NCI-H2227 (cell line): ENCODE data around the gene CHAC2.
"Not testable (repeated sequence)": the region's sequence is repeated elsewhere in the genome, so short reads cannot be mapped to it uniquely, and the experiment has no call there.

ENCODE experiments used
- DNase-seq: peaks from one replicate; lab custom pipeline; 2025; ENCODE audit not compliant: unreplicated experiment; lab: John Stamatoyannopoulos, UW

CHAC2 gene

DNA sequence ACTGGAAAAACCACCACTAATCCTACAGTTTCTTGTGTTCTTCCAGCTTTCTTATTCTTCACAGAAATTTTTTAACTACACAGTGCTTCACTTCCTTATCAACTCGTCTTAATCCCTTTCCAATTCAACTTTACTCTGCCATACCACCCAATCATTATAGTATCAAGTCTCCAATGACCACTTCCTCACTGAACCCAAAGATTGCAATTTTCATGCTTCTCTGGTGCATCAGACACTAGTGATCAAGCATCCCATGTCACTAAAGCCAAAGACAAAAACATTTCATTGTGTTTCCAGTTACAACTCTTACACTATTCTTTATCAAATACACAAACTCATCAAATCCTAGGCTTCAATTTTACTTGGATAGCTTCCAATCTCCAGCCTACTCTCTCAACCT, 9.5 kb downstream of the CHAC2 start:
- no peak for DNase-seq

DNA sequence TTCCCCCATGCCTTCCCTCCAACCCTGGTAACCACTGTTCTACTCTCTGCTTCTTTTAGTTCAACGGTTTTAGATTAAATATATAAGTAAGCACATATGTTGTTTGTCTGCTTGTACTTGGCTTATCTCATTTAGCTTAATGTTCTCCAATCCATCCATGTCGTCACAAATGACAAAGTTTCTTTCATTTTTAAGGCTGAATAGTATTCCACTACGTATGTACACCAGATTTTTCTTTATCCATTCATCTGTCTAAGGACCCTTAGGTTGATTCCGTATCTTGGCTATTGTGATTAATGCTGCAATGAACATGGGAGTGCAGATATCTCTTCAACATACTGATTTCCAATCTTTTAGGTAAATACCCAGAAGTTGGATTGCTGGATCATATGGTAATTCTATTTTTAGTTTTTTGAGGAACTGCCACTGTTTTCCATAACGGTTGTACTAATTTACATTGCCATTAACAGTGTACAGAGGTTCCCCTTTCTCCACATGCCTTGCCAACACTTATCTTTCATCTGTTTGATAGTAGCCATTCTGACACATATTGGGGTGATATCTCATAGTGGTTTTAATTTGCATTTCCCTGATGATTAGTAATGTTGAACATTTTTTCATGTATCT, 11.0 kb downstream of the CHAC2 start:
- DNase-seq: no peak

DNA sequence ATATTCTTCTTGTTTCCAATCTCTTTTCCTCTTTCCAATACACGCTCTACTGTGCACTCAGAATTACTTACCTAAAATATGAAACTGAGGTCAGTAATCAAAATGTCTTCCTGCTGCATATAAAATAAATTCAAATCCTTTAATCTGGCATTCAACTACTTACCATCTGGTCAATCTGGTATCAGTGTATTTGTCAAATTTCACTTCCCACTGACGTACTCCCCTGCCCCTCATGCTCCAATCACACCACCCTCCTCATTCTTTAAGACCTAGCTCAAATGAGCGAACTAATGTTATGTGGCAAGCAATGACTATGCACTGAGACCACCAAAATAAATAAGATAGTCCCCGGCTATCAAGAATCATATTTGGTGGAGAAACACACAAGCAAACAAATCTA, 12.5 kb downstream of the CHAC2 start:
- DNase-seq: no peak

DNA sequence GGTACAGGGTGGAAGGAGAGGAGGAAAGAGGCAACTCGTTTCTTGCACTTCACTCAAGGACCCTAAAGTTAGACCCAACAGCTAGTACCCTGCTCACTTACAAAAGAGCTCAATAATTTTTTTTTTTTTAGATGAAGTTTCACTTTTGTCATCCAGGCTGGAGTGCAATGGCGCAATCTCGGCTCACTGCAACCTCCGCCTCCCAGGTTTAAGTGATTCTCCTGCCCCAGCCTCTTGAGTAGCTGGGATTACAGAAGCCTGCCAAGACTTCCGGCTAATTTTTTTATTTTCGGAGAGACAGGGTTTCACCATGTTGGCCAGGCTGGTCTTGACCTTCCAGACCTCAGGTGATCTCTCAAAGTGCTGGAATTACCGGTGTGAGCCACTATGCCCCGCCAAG, 15.1 kb downstream of the CHAC2 start:
- DNase-seq: no peak

DNA sequence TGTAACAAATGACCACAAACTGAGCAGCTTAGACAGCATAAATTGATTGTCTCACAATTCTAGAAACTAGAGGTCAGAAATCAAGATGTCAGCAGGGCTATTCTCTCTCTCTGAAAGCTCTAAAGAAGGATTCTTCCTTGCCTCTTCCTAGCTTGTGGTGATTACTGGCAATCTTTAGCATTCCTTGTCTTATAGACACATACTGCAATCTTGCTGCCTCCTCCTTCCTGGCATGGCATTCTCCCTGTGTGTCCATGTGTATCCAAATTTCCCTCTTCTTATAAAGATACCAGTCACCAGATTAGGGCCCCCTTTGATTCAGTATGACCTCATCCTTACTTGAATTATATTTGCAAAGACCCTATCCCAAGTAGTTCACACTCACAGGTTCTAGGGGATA, 16.8 kb downstream of the CHAC2 start:
- no peak for DNase-seq

DNA sequence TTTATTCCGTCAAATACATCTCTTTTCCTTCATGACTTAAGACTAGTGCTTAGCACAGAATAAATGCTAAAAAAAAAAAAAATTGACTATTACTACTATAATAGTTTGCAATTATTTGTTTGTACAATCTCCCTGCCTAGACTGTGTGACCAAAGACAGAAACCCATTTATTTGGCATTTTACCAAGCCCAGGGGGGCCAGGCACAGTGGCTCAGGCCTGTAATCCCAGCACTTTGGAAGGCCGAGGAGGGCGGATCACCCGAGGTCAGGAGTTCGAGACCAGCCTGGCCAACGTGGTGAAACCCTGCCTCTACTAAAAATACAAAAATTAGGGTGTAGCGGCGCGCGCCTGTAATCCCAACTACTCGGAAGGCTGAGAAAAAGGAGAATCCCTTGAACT, 17.8 kb downstream of the CHAC2 start:
- no peak for DNase-seq

DNA sequence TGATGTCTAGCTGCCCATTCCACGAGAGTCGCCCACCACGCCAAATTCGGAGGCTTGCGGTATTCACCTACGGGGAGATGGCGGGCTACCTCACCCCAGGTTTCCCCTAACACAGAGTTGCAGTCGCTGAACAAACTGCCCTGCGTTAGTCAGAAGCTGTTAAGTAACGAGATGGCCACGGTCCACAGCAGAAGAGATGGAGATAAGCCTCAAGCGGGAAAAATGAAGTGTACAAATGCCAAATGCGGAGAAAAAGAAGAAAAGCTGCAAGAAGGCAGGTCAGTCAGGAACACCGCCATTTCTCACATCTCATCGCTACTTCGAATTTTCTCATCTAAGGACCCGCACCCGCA, 18.7 kb downstream of the CHAC2 start:
- peak; percentile 52 for DNase-seq

DNA sequence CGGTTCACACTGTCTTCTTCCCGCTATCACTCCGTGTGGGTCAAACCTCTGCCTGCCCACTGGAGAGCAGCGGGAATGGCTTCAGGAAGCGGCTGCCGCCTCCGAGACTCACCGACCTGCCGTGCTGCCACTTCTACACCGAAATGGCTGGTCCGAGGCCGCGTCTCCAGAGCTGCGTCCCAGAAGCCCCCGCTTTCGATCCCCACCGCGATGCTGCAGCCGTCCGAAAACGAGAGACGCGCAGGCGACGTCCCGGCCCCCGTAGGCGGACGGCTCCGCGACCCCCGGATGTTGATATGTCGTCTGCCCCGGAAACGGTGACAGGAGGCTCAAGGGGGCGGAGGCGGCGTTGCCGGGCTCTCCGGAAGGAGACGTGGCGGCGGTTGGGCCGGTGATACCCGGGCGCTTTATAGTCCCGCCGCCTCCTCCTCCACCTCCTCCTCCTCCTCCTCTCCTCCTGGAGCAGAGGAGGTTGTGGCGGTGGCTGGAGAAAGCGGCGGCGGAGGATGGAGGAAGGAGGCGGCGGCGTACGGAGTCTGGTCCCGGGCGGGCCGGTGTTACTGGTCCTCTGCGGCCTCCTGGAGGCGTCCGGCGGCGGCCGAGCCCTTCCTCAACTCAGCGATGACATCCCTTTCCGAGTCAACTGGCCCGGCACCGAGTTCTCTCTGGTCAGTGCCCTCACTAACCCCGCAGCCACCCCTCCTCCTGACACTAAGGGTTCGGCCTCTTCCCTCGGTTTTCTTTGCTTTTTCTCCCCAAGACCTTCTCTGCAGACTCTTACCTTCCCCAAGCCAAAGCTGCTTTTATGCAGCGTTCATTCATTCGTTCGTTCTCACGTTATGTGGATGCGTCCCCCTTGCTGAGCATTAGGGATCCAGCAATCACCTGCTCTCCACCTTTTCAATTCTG, 19.4 kb downstream of the CHAC2 start, which contains the start of the genes ASB3 and ERLEC1:
ASB3 (minus strand) TSS at position 249 of the 909 bp plus-strand sequence. CDS start 21,381 bp downstream, outside the sequence.
ERLEC1 (plus strand) TSS at position 340 of the 909 bp plus-strand sequence; CDS start at position 507, 167 bp downstream.
- DNase-seq: peak; percentile 96

DNA sequence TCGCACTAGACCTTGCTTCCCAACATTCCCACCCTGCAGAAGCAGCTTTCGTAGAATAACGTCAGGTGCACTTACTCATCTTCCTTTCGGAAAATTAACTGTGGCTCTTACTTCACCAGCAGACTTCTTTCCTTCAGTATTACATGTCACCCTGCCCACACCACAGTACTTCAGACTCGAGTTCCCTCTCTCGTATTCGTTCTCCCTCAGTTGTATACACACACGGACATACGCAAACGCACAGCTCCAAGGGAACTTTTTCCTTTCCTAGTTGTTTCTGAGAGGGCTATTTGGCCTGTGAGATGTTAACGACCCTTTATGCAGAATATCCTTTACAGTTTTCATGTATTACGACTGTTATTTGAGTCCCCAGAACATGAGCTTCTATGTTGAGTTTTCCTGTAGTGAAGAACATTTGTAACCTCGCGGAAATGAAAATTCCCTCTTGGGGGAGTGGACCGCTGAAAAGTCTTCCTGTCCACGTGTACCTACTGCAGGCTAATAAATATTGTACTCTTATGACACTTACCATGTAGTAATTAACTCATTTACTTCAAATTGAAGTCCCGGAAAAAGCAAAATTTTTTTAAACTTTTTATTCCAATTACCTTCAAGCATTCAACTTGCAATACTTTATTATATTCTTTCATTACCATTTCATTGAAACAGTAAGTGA, 20.1 kb downstream of the CHAC2 start:
- DNase-seq: no peak

DNA sequence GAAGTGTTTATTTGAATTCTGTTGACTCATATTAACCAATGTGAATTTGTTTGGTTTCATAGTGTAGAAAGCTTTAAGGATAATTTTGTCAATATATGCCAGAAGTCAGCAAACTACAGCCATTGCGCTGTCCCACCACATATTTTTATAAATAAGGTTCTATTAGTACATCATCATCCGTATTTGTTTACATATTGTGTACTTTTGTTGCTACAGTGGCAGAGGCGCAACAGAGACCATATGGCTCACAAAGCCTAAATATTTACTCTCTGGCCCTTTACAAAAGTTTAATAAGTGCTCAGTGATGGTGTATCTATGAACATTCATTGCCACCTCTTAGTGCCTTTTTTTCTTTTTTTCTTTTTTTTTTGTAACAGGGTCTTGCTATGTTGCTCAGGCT, 25.7 kb downstream of the CHAC2 start:
- no peak for DNase-seq

DNA sequence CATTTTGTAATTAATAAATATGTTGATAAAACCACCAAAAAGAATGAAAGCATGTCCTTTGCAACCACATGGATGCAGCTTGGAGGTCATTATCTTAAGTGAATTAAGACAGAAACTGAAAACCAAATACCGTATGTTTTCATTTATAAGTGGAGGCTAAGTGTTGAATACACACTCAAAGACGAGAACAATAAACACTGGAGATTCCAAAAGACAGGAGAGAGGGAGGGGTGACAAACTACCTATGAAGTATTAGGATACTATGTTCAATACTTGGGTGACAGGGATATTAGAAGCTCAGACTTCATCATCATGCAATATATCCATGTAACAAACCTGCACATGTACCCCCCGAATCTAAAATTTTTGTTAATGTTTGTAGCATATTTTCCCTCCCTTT, 26.2 kb downstream of the CHAC2 start:
- DNase-seq: no peak

DNA sequence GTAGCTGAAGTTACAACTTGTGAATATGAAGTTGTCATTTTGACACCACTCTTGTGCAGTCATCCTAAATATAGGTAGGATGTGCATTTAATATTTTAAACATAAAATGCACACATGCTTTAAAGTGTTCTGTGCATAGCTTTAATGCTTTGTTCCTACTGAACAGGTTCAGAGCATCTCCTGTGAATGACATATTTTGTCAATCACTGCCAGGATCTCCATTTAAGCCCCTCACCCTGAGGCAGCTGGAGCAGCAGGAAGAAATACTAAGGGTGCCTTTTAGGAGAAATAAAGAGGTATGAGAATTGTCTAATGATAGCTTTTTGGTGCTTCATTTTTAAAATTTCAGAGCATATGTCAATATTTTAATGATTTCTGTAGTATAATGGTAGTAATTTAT, 33.9 kb downstream of the CHAC2 start:
- DNase-seq: no peak

DNA sequence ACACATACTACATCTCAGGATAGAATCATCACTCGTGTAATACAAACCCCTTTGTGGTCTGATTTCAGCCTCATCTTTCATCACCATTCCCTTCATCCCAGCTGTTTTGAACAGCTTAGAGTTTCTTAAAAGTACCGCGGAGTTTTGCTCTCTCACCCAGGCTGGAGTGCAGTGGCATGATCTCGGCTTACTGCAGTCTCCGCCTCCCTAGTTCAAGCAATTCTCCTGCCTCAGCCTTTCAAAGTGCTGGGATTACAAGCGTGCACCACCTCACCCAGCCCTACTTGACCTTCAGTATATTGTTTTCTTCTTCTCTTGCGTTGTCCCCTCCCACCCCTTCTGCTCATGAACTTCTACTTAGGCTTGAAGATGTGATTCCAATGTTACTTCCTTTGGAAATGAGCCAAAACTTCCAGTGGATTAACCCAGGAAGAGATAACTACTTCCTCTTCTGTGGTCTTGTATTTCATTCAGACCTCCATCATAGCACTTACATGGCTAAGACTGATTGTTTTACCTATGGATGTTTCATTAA, 35.1 kb downstream of the CHAC2 start:
- peak; percentile 49 for DNase-seq

DNA sequence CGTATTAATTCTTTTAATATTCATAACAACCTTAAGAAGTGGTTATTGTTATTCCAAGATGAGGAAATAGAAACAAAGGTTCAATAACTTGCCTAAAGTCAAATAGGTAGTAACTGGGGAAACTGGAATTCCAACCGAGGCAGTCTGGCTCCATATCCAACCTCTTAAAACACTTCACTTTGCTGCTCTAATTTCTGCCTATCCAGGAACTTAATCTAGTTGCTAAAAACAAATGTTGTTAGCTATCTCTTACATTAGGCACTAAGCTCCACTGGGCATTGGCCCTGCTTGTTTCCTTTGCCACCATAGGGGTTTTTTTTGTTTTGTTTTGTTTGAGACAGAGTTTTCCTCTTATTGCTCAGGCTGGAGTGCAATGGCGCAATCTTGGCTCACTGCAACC, 44.0 kb downstream of the CHAC2 start:
- DNase-seq: no peak

DNA sequence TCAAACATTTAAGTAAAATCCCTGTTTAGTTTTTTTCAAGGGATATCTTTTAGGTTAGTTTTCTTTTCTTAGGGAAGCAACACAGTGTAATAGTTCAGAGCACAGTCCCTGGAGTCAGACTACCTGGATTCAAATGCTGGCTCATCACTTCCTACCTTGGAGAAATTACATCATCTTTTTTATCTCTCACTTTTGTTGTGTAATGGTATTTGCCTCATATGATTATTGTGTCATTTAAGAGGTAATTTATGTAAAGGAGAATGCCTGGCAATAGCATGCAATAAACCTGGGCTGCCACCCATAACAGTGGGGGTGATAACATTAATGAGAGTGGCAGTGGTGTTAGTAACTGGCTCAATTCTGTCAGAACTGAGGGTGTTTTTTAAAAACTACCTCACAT, 45.5 kb downstream of the CHAC2 start:
- DNase-seq: no peak

DNA sequence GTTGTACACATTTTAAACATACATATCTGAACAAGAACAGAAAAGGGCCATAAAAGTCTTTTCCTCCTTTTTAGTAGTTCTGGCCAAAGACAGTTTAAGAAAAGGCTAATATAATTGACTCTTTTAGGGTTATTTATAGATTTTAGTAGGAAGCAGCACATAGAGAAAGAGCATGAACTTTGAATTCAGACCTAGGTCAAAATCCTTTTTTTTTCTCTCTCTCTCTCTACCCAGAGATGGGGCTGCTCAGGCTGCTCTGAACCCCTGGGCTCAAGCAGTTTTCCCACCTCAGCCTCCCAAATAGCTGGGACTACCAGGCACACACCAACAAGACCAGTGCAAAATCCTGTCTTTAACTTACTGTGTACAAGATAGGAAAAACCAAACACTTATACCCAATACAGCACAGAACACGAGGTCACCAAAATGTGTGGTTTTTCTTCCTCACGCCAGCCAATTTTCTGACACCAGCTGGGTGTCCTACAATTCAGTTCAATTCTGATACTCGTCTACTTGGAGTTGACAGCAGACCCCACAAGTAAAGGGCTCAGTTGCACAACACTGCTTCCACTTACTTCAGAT, 51.3 kb downstream of the CHAC2 start:
- no peak for DNase-seq

DNA sequence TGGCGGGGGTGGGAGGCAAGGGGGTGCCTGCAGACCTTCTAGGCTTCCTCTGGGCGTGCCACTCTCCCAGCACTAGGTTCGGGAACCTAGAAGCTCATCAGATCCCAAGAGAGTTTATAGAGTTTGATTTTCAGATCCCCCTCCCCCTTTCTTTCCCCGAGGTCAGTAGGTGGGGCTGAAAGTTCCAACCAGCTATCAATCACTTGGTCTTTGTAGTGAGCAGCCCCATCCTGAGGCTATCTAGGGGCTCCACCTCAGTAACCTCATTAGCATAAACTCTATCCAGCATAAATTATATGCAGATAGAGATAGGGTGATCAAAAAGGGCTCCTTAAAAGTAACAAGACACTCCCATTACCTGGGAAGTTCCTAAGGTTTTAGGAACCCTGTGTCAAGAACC, 52.0 kb downstream of the CHAC2 start:
- no peak for DNase-seq

DNA sequence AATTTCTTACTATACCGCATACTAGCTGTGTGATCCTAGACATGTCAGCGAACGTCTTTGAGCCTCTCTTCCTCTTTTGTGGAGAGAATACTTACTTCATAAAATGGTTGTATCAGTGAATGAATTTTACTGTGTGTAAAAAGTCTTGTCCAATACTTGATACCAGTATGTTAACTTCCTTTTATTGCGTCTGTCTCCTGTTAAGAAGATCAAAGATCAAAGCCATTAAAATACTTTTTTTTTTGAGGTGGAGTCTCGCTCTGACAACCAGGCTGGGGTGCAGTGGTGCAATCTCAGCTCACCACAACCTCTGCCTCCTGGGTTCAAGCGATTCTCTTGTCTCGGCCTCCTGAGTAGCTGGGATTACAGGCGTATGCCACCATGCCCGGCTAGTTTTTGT, 52.4 kb downstream of the CHAC2 start:
- no peak for DNase-seq

DNA sequence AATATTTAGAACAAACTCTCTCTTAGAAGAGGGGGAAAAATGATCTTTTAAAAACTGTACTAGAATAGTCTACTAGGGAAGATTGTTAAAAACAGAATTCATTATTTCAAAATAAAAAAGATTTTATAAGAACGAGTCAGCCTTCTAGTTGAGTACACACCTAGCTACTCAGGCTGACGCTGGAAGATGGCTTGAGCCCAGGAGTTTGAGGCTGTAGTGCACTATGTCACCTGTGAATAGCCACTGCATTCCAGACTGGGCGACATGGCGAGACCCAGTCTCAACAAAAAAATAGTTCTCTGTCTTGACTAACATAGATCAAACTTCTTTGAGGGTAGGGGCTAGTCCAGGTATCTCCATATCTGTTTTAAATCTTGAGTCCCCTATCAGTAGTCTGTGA, 53.1 kb downstream of the CHAC2 start:
- no peak for DNase-seq

DNA sequence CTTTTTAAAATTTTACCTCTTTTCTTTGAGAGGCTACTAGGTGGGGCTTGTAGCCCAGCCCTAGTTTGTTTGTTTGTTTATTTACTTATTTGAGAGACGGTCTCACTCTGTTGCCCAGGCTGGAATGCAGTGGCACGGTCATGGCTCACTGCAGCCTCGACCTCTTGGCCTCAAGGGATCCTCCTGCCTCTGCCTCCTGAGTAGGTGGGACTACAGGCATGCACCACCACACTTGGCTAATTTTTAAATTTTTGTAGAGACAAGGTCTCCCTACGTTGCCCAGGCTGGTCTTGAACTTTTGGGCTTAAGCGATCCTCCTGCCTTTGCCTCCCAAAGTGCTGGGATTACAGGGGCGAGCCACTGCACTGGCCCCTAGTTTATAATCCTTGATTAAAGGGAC, 54.2 kb downstream of the CHAC2 start:
- no peak for DNase-seq

DNA sequence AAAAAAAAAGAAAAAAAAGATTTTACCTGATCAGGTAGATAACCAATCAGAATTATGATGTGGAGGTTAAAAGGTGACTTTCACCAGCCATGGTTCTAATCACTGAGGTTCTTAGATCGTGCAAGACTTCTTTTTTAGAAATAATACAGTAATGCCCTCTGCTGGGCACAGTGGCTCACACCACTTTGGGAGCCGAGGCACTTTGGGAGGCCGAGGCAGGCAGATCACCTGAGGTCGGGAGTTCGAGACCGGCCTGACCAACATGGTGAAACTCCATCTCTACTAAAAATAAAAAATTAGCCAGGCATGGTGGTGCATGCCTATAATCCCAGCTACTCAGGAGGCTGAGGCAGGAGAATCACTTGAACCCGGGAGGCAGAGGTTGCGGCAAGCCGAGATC, 56.0 kb downstream of the CHAC2 start:
- not testable (repeated sequence) for DNase-seq
